Duodenal mucosa (tissue), 2 donors: ENCODE data around the gene ARL14EP.

ENCODE experiments used
- H3K27ac ChIP-seq: one replicate; pipeline ENCODE4 v1.7.0; 2013; ENCODE audit warnings: low read depth, low read length
- H3K27me3 ChIP-seq, 2 donors: one replicate each; pipeline ENCODE4 v1.7.0; 2013; ENCODE audit warnings: low read length in 2 of 2, control low read depth in 1 of 2; ENCODE audit not compliant: insufficient read depth in 2 of 2, control insufficient read depth in 1 of 2
- H3K36me3 ChIP-seq, 2 donors: one replicate each; pipeline ENCODE4 v1.7.0; 2013; ENCODE audit warnings: low read length in 2 of 2, control low read depth in 1 of 2; ENCODE audit not compliant: insufficient read depth in 2 of 2, control insufficient read depth in 1 of 2
- H3K4me1 ChIP-seq, 2 donors: one replicate each; pipeline ENCODE4 v1.7.0; 2013; ENCODE audit warnings: low read length in 2 of 2, control low read depth in 1 of 2; ENCODE audit not compliant: insufficient read depth in 2 of 2, control insufficient read depth in 1 of 2
- H3K4me3 ChIP-seq, 2 donors: one replicate each; pipeline ENCODE4 v1.7.0; 2013; ENCODE audit warnings: low read length in 2 of 2, low read depth in 1 of 2
- H3K9ac ChIP-seq, 2 donors: one replicate each; pipeline ENCODE4 v1.7.0; 2013; ENCODE audit warnings: low read length in 2 of 2, low read depth in 1 of 2
- H3K9me3 ChIP-seq, 2 donors: one replicate each; pipeline ENCODE4 v1.7.0; 2013; ENCODE audit warnings: low read length in 2 of 2, control low read depth in 1 of 2; ENCODE audit not compliant: control insufficient read depth in 1 of 2

The ARL14EP gene

DNA sequence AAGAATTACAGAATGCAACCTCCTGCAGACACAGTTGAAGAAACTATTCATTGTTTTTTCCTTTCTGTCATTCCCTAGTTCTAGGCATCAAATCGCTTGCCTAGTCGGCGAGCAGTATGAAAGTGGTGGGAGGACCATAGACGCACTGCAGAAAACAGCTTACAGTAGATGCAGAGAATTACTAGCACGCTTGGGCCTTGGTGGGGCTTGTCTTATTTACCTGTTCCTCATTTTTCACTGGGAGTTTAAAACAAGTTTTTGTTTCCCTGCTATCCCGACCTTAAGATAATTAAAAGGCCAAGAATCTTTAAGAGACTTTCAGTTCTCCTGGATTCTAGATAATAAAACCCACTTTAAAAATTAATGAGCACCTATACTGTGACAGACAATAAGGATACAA lies 713 bp upstream of the ARL14EP start:
- H3K9me3 ChIP-seq: no peaks in the 10 kb centered on the region
- H3K27ac ChIP-seq: no peak overlapping the region
- no peaks in the 10 kb centered on the region for H3K36me3 ChIP-seq
- H3K4me1 ChIP-seq: peaks cover 5 to 19% of the 10 kb centered on the region in 2 donors
- H3K9ac ChIP-seq: no peak overlapping the region
- peak overlapping the region; percentile 92 to 96 for H3K4me3 ChIP-seq
- peaks cover 0 to 14% of the 10 kb centered on the region in 2 donors for H3K27me3 ChIP-seq

DNA sequence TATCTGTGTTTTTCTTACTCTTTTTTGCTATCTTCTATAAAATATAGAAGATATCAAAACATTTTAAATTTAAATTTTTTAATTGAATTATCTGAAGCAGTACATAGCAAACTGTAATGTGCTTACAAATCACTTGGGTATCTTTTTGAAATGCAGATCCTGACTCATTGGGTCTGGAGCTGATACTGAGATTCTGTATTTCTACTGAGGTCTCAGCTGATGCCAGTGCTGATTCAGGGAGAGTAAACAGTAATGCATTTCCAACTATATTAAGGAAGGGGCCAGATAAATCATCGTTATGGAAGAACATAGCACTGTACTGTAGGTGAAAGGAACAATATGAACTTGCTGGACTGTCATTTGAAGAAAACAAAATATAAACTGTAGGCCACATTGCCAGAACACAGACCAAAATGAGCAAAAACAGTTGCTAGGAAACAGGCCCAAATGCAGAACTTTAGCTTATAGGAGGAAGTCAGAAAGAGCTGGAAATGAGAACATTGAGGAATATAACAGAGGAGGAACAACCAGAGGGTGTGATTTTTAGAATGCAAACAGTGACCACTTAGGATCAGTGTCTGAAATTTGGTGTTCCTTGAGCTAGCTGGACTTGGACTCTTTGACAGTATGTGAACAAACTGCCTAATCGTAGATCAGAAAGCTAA lies 3.3 kb downstream of the ARL14EP start:
- H3K27me3 ChIP-seq: no peaks in the 10 kb centered on the region
- no peak overlapping the region for H3K4me3 ChIP-seq
- H3K9me3 ChIP-seq: no peaks in the 10 kb centered on the region
- no peak overlapping the region for H3K9ac ChIP-seq
- H3K36me3 ChIP-seq: peaks cover 0 to 5% of the 10 kb centered on the region in 2 donors
- no peak overlapping the region for H3K27ac ChIP-seq
- peaks cover 8 to 23% of the 10 kb centered on the region in 2 donors for H3K4me1 ChIP-seq

DNA sequence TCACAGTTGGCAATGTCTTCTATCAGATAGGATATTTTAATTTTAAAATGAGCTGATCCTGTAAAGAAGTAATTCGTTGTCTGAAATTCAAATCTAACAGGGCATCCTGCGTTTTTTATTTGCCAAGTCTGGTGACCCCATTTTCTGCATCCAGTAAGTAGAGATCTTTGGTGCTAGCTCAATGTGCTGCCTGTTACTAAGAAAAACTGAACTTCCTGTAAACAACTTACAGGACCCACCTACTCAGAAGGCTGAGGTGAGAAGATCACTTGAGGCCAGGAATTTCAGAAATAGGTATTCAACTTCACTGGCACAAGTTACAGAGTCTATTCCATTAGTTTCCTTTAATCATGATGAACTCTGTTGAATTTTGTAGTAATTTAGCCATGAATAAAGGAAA lies 4.0 kb downstream of the ARL14EP start:
- Histone ChIP-seq H3K4me3 (no peak overlapping the region), H3K4me1 (peaks cover 8 to 23% of the 10 kb centered on the region in 2 donors)

DNA sequence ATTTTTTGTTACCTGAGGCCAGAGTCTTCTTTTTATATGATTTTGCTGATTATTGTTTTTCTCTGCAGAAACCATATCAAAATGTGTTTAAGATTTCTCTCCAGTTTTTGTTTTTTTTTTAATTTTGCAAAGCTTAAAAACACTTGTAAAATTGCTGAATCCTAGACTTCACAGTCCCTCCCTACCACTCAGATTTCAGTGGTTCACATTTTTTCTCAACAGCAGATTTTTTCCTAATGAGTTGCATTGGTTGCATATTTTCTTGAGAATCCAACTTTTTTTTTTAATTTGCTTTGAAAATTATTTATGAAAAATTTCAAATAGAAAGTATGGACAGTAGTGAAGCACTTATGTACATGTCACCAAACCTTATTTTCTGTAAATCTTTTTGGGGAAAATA lies 5.8 kb downstream of the ARL14EP start:
- H3K4me3 ChIP-seq: no peak overlapping the region
- no peak overlapping the region for H3K9ac ChIP-seq
- no peaks in the 10 kb centered on the region for H3K27me3 ChIP-seq
- H3K4me1 ChIP-seq: peaks cover 8 to 23% of the 10 kb centered on the region in 2 donors
- H3K36me3 ChIP-seq: peaks cover 0 to 16% of the 10 kb centered on the region in 2 donors
- H3K9me3 ChIP-seq: no peaks in the 10 kb centered on the region
- no peak overlapping the region for H3K27ac ChIP-seq

More for the DNA sequence above, 4.0 kb downstream of the ARL14EP start:
- Histone ChIP-seq H3K9ac (no peak overlapping the region), H3K27ac (no peak overlapping the region), H3K36me3 (peaks cover 0 to 9% of the 10 kb centered on the region in 2 donors), H3K9me3 (no peaks in the 10 kb centered on the region), H3K27me3 (no peaks in the 10 kb centered on the region)

DNA sequence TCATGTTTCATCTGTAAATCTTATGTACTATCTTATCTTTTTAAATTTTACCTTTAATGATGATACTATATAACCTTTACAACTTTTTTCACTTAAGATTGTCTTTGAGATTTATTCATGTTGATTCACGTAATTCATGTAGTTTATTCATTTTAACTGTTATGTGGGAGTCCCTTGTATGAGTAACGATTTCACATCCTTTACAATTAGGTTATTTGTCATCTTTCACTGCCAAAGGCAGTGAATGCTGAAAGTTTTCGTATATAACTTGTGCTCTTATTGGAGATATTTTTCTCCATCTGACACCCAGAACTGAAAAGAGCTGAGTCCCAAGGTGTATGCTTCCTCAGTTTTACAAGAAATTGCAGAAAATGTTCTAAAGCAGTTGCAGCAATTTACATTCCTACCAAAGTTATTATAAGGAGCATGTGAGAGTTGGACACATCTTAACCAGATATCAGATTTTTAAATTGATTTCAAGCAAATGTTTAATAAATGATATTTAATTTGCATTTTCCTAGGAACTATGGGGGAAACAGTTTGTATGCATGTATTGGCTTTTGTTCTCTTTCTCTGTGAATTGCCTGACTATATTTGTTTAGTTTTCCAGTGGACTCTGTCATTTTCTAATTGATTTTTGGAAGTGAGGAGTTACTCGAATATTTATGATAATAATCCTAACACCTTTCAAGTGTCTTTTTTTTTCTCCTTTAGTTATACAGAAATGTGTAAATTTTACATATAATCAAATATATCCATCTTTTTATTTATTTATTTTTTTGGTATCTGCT lies 6.4 kb downstream of the ARL14EP start:
- H3K27me3 ChIP-seq: no peaks in the 10 kb centered on the region
- no peak overlapping the region for H3K9ac ChIP-seq
- peaks cover under 1 to 20% of the 10 kb centered on the region in 2 donors for H3K36me3 ChIP-seq
- H3K9me3 ChIP-seq: no peaks in the 10 kb centered on the region
- H3K27ac ChIP-seq: no peak overlapping the region
- H3K4me3 ChIP-seq: no peak overlapping the region
- peaks cover 5 to 21% of the 10 kb centered on the region in 2 donors for H3K4me1 ChIP-seq

DNA sequence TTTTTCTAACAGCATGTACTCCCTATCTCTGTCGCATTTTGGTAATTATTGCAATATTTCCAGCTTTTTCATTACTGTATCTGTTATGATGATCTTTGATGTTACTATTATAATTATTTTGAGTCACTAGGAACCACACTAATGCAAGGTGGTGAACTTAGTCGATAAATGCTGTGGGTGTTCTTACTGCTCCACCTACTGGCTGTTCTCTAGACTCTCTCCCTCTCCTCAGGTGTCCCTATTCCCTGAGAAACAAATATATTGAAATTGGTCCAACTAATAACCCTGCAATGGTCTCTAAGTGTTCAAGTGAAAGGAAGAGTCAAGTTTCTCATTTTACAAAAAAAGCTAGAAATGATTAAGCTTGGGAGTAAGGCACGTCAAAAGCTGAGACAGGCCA lies 10.5 kb downstream of the ARL14EP start:
- Histone ChIP-seq H3K9me3 (no peaks in the 10 kb centered on the region), H3K27ac (no peak overlapping the region), H3K4me1 (peaks cover 2 to 4% of the 10 kb centered on the region in 2 donors), H3K4me3 (no peak overlapping the region), H3K27me3 (no peaks in the 10 kb centered on the region), H3K9ac (no peak overlapping the region), H3K36me3 (peaks cover 22 to 43% of the 10 kb centered on the region in 2 donors)

DNA sequence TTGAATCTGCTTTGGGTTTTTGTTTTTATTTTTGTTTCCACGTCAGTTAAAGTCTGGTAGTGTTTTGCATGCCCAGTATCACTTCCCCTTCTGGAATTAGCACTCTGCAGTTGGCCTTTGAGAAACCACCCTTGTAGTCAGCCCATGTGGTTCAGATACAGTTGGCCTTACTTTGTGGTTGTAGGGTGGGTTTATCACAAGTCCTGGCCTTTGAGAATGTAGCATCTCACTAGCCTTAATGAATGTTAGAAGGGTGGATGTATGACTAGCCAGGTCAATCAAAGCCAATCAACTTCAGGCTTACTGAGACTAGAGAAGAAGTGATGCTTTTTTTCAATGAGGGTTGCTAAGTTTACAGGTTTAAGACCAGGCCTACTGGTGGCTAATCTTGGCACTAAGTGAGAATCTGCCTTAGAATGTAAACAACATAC lies 19.8 kb downstream of the ARL14EP start:
- Histone ChIP-seq H3K4me3 (no peak overlapping the region), H3K36me3 (no peaks in the 10 kb centered on the region), H3K27ac (no peak overlapping the region), H3K9me3 (no peaks in the 10 kb centered on the region), H3K4me1 (no peaks in the 10 kb centered on the region), H3K27me3 (no peaks in the 10 kb centered on the region), H3K9ac (no peak overlapping the region)

DNA sequence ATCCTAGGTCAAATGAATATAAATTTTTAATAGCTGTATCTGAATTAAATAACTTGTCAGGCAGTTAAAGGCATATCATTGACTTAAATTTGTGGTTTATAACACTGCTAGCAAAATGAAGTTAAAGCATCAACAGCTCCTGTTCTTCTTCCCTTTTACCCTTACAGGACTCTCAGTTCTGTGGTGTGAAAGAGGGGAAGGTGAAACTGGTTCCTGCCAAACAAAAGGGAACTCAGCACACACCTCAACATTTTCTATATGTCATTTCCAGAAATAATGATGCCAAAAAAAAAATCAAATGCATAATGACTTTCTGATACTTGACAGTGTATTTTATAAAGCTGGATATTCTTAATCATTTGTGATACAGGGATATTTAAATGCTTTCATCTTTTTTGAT lies 21.2 kb downstream of the ARL14EP start:
- Histone ChIP-seq H3K4me3 (no peak overlapping the region), H3K36me3 (no peaks in the 10 kb centered on the region), H3K4me1 (no peaks in the 10 kb centered on the region), H3K27me3 (no peaks in the 10 kb centered on the region), H3K27ac (no peak overlapping the region), H3K9me3 (no peaks in the 10 kb centered on the region), H3K9ac (no peak overlapping the region)

DNA sequence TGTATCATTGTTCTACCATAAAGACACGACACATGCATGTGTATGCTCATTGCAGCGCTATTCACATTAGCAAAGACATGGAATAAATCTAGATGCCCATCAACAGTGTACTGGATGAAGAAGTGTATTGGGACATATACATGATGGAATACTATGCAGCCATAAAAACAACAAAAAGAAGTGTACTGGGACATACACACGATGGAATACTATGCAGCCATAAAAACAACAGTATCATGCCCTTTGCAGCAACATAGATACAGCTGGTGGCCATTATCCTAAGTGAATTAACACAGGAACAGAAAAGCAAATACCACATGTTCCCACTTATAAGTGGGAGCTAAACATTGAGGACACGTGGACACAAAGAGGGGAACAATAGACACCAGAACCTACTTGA lies 22.7 kb downstream of the ARL14EP start:
- Histone ChIP-seq H3K4me3 (no peak overlapping the region), H3K27ac (no peak overlapping the region), H3K9me3 (no peaks in the 10 kb centered on the region), H3K27me3 (no peaks in the 10 kb centered on the region), H3K36me3 (no peaks in the 10 kb centered on the region), H3K4me1 (no peaks in the 10 kb centered on the region), H3K9ac (no peak overlapping the region)

DNA sequence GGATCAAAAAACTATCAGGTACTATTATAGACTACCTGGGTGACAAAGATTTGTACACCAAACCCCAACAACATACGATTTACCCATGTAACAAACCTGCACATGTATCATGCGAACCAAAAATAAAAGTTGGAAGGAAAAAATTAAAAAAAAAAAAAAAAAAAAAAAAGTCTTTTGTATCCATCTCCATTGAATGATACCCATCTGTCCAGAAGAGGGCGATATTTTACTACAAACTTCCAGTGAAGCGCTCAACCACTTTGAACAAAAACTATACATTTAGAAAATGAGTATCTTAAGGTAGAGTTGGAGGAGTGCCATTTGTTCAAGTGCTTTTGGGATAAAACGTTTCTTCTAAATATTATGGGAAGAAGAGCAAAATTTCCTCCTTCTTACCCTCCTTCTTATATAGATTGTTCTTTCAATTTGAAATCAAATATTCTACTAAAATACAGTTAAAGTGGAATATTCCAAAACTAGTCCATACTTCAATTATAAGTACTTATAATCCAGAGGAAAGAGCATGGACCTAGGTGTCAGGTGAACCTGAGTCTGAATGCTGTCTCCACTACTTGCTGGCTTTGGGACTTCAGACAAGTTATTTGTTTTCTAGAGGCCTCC lies 23.3 kb downstream of the ARL14EP start:
- no peak overlapping the region for H3K27ac ChIP-seq
- no peaks in the 10 kb centered on the region for H3K9me3 ChIP-seq
- H3K4me1 ChIP-seq: no peaks in the 10 kb centered on the region
- no peak overlapping the region for H3K4me3 ChIP-seq
- H3K36me3 ChIP-seq: no peaks in the 10 kb centered on the region
- H3K9ac ChIP-seq: no peak overlapping the region
- H3K27me3 ChIP-seq: no peaks in the 10 kb centered on the region
